GM23338 (cell line): Measurements from ENCODE around the gene STIM2. TPM values are rescaled to one million over a fixed set of nuclear protein-coding genes. Genes with fewer than 3 reads are reported as not detected.

Experiments used
- ATAC-seq: fragments of 200-7000 bp; cut with Tn5 transposase; 3 replicates; pipeline ENCODE4 v1.9.1; 2020
- DNase-seq: peaks from one replicate; pipeline ENCODE4 v3.0.0-alpha.2; 2015; ENCODE audit warnings: low spot score
- H2AFZ ChIP-seq: fragments of 200-600 bp; sonication (generic); 2 replicates; pipeline ENCODE4 v1.8.0; 2016; ENCODE audit warnings: antibody characterized with exemption, mild to moderate bottlenecking, moderate library complexity
- H3F3A ChIP-seq: fragments of 200-600 bp; sonication (generic); replicated peaks from 2 replicates; pipeline ENCODE4 v1.8.0; 2017; ENCODE audit warnings: antibody characterized with exemption, mixed run types, low read depth
- H3K27ac ChIP-seq: fragments of 200-600 bp; sonication (generic); 2 replicates; pipeline ENCODE4 v1.6.1; 2016; ENCODE audit warnings: low read depth
- H3K27me3 ChIP-seq: fragments of 200-600 bp; sonication (generic); 2 replicates; pipeline ENCODE4 v1.8.0; 2016; ENCODE audit warnings: mild to moderate bottlenecking, mixed run types, moderate library complexity; ENCODE audit not compliant: insufficient read depth
- H3K36me3 ChIP-seq: fragments of 200-600 bp; sonication (generic); 2 replicates; pipeline ENCODE4 v1.8.0; 2016; ENCODE audit warnings: mild to moderate bottlenecking; ENCODE audit not compliant: insufficient read depth
- H3K4me1 ChIP-seq: fragments of 200-600 bp; sonication (generic); 2 replicates; pipeline ENCODE4 v1.8.0; 2016; ENCODE audit warnings: mild to moderate bottlenecking, moderate library complexity; ENCODE audit not compliant: insufficient read depth
- H3K4me2 ChIP-seq: fragments of 200-600 bp; sonication (generic); 2 replicates; pipeline ENCODE4 v1.7.1; 2017; ENCODE audit warnings: mixed run types
- H3K4me3 ChIP-seq: fragments of 200-600 bp; sonication (generic); 2 replicates; pipeline ENCODE4 v1.6.1; 2016; ENCODE audit warnings: mixed run types
- H3K79me2 ChIP-seq: fragments of 200-600 bp; sonication (generic); replicated peaks from 2 replicates; pipeline ENCODE4 v1.8.0; 2017; ENCODE audit warnings: mild to moderate bottlenecking; ENCODE audit not compliant: insufficient read depth
- H3K9me2 ChIP-seq: fragments of 200-600 bp; sonication (generic); 2 replicates; pipeline ENCODE4 v1.8.0; 2017; ENCODE audit not compliant: insufficient read depth
- H4K20me1 ChIP-seq: fragments of 200-600 bp; sonication (generic); replicated peaks from 2 replicates; pipeline ENCODE4 v1.8.0; 2017; ENCODE audit warnings: mild to moderate bottlenecking; ENCODE audit not compliant: insufficient read depth
- H3K27ac Mint-ChIP-seq: 2 replicates; pipeline ENCODE4 v1.8.0; 2020; ENCODE audit warnings: inconsistent platforms, mild to moderate bottlenecking, moderate library complexity, mixed read lengths
- H3K27me3 Mint-ChIP-seq: 3 replicates; pipeline ENCODE4 v1.8.0; 2022; ENCODE audit warnings: low read depth, mild to moderate bottlenecking, moderate library complexity, mixed read lengths, inconsistent platforms; ENCODE audit not compliant: insufficient read depth, poor library complexity
- H3K36me3 Mint-ChIP-seq: 3 replicates; pipeline ENCODE4 v1.8.0; 2021; ENCODE audit warnings: low read depth, mild to moderate bottlenecking, inconsistent platforms, moderate library complexity, mixed read lengths
- H3K4me1 Mint-ChIP-seq: 3 replicates; pipeline ENCODE4 v1.8.0; 2020; ENCODE audit warnings: mild to moderate bottlenecking, inconsistent platforms, mixed read lengths
- H3K4me3 Mint-ChIP-seq: 3 replicates; pipeline ENCODE4 v1.8.0; 2021; ENCODE audit warnings: moderate library complexity, mild to moderate bottlenecking, inconsistent platforms, mixed read lengths
- H3K9me3 Mint-ChIP-seq: 3 replicates; pipeline ENCODE4 v1.8.0; 2020; ENCODE audit warnings: moderate library complexity, mild to moderate bottlenecking, inconsistent platforms, mixed read lengths
- POLR2AphosphoS5 ChIP-seq: IDR thresholded peaks from 2 replicates; pipeline ENCODE4 v1.6.1; 2016; ENCODE audit warnings: antibody characterized with exemption, low read depth
- ZNF114 ChIP-seq: fragments of 250-450 bp; sonication (Bioruptor Pico); IDR thresholded peaks from 2 replicates; pipeline ENCODE4 v1.5.0; 2020; ENCODE audit warnings: mild to moderate bottlenecking, moderate library complexity
- polyA plus RNA-seq: library from polyadenylated mRNA; unstranded; fragments of >200 nt; fragmentation: Nextera tagmentation; extraction: Ambion mirVana; gene quantifications from 2 replicates; pipeline ENCODE4 v1.2.1, GENCODE V29; 2016
- total RNA-seq: library from RNA; depleted of rRNA; stranded (reverse); fragments of >200 nt; shearing (Covaris generic); gene quantifications from 2 replicates; pipeline ENCODE4 v1.2.3, GENCODE V29; 2014
- TF ChIP-seq, protein P1 (sequence below): fragments of 250-450 bp; sonication (Bioruptor Pico); IDR thresholded peaks from 2 replicates; pipeline ENCODE4 v1.5.0; 2020; ENCODE audit warnings: mild to moderate bottlenecking, moderate library complexity

Gene STIM2
- total and polyA plus RNA-seq, 2 experiments from 2014 or later = 13.1 to 17.8 TPM

GRCh38 chr4:27049239-27049829 is 188.7 kb downstream of the STIM2 start:
- H3K27me3 Mint-ChIP-seq = peaks cover 7% of the 10 kb centered on the region
- Histone ChIP-seq H3K4me2 (no peak overlapping the region), H3K27me3 (no peaks in the 10 kb centered on the region), H4K20me1 (no peaks in the 10 kb centered on the region), H3K79me2 (no peaks in the 10 kb centered on the region), H2AFZ (peak overlapping the region; percentile 63; the same call in 1 of the 2 replicates), H3K36me3 (no peaks in the 10 kb centered on the region), H3K9me2 (no peaks in the 10 kb centered on the region), H3K27ac (no peak overlapping the region), H3K4me3 (no peak overlapping the region), H3F3A (no peaks in the 10 kb centered on the region), H3K4me1 (0 out of 2 replicates have a peak, but pooled peaks cover 4% of the 10 kb centered on the region)
- TF ChIP-seq POLR2AphosphoS5 (no peak), ZNF114 (CRISPR knock-in tag) (no peak)
- TF ChIP-seq, protein P1, sequence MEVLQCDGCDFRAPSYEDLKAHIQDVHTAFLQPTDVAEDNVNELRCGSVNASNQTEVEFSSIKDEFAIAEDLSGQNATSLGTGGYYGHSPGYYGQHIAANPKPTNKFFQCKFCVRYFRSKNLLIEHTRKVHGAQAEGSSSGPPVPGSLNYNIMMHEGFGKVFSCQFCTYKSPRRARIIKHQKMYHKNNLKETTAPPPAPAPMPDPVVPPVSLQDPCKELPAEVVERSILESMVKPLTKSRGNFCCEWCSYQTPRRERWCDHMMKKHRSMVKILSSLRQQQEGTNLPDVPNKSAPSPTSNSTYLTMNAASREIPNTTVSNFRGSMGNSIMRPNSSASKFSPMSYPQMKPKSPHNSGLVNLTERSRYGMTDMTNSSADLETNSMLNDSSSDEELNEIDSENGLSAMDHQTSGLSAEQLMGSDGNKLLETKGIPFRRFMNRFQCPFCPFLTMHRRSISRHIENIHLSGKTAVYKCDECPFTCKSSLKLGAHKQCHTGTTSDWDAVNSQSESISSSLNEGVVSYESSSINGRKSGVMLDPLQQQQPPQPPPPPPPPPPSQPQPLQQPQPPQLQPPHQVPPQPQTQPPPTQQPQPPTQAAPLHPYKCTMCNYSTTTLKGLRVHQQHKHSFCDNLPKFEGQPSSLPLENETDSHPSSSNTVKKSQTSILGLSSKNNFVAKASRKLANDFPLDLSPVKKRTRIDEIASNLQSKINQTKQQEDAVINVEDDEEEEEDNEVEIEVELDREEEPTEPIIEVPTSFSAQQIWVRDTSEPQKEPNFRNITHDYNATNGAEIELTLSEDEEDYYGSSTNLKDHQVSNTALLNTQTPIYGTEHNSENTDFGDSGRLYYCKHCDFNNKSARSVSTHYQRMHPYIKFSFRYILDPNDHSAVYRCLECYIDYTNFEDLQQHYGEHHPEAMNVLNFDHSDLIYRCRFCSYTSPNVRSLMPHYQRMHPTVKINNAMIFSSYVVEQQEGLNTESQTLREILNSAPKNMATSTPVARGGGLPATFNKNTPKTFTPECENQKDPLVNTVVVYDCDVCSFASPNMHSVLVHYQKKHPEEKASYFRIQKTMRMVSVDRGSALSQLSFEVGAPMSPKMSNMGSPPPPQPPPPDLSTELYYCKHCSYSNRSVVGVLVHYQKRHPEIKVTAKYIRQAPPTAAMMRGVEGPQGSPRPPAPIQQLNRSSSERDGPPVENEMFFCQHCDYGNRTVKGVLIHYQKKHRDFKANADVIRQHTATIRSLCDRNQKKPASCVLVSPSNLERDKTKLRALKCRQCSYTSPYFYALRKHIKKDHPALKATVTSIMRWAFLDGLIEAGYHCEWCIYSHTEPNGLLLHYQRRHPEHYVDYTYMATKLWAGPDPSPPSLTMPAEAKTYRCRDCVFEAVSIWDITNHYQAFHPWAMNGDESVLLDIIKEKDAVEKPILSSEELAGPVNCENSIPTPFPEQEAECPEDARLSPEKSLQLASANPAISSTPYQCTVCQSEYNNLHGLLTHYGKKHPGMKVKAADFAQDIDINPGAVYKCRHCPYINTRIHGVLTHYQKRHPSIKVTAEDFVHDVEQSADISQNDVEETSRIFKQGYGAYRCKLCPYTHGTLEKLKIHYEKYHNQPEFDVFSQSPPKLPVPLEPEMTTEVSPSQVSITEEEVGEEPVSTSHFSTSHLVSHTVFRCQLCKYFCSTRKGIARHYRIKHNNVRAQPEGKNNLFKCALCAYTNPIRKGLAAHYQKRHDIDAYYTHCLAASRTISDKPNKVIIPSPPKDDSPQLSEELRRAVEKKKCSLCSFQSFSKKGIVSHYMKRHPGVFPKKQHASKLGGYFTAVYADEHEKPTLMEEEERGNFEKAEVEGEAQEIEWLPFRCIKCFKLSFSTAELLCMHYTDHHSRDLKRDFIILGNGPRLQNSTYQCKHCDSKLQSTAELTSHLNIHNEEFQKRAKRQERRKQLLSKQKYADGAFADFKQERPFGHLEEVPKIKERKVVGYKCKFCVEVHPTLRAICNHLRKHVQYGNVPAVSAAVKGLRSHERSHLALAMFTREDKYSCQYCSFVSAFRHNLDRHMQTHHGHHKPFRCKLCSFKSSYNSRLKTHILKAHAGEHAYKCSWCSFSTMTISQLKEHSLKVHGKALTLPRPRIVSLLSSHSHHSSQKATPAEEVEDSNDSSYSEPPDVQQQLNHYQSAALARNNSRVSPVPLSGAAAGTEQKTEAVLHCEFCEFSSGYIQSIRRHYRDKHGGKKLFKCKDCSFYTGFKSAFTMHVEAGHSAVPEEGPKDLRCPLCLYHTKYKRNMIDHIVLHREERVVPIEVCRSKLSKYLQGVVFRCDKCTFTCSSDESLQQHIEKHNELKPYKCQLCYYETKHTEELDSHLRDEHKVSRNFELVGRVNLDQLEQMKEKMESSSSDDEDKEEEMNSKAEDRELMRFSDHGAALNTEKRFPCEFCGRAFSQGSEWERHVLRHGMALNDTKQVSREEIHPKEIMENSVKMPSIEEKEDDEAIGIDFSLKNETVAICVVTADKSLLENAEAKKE (CRISPR knock-in tag) = no peak
- no peak overlapping the region for H3K4me3 Mint-ChIP-seq
- no peak for DNase-seq
- no peak for ATAC-seq
- no peaks in the 10 kb centered on the region for H3K36me3 Mint-ChIP-seq
- H3K27ac Mint-ChIP-seq = no peak overlapping the region
- H3K4me1 Mint-ChIP-seq = peaks cover 3% of the 10 kb centered on the region; the same call in 1 of the 3 replicates
- no peaks in the 10 kb centered on the region for H3K9me3 Mint-ChIP-seq

- no peak overlapping the region for H3K27ac ChIP-seq
- no peaks in the 10 kb centered on the region for H3K9me2 ChIP-seq
- H3K9me3 Mint-ChIP-seq = no peaks in the 10 kb centered on the region
- no peaks in the 10 kb centered on the region for H3K36me3 Mint-ChIP-seq
- H3K36me3 ChIP-seq = no peaks in the 10 kb centered on the region
- H3K27me3 Mint-ChIP-seq = peaks cover 7% of the 10 kb centered on the region
- no peak overlapping the region for H3K4me2 ChIP-seq
- ATAC-seq (no peak), DNase-seq (no peak)
- H3K4me3 ChIP-seq = no peak overlapping the region
- no peak overlapping the region for H3K27ac Mint-ChIP-seq
- peaks cover 11% of the 10 kb centered on the region for H3K4me1 Mint-ChIP-seq
- no peaks in the 10 kb centered on the region for H3K27me3 ChIP-seq
- no peak overlapping the region for H2AFZ ChIP-seq
- H3K79me2 ChIP-seq = no peaks in the 10 kb centered on the region
- H3F3A ChIP-seq = no peaks in the 10 kb centered on the region
- H3K4me3 Mint-ChIP-seq = no peak overlapping the region
- no peaks in the 10 kb centered on the region for H4K20me1 ChIP-seq
- H3K4me1 ChIP-seq = peaks cover 11% of the 10 kb centered on the region; the same call in 1 of the 2 replicates
- TF ChIP-seq, protein P1 (CRISPR knock-in tag) = no peak
Observed at GRCh38 chr4:27050731-27051130, 190.1 kb downstream of the STIM2 start.
